ENCODE results near the gene ABCC1. TPM values are rescaled to one million over a fixed set of nuclear protein-coding genes. Genes with fewer than 3 reads are reported as not detected.

ABCC1 gene
- total RNA-seq, 2 donors from 2014 or later: 22.0 to 22.2 TPM

DNA sequence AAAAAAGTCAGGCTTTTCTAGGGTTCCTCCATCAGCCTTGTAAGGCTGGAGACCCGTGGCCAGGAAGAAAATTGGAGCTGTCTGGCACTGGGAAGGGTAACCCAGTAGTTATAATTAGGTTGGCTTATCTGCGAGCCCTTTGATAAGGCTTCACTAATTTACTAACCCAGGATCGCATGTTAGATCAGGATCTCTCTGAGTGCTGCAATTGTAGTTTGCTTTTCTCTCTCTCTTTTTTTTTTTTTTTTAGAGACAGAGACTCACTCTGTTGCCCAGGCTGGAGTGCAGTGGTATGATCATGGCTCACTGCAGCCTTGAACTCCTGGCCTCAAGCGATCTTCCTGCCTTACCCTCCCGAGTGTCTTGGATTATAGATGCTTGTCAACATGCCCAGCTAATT, 17.0 kb downstream of the ABCC1 start:
- H3K27me3 ChIP-seq: no peaks in the 10 kb centered on the region
- no peak overlapping the region for H3K4me3 ChIP-seq
- DNase-seq: no peak
- H3K9me3 ChIP-seq: no peaks in the 10 kb centered on the region
- H3K36me3 ChIP-seq: no peaks in the 10 kb centered on the region
- intact Hi-C loops (cut with DNase I): no loop called here
- no peaks in the 10 kb centered on the region for H3K4me1 ChIP-seq
- no peak overlapping the region for H3K27ac ChIP-seq
- no peak overlapping the region for H3K9ac ChIP-seq (ENCODE audit: low read depth in 2 of 2, low read length in 2 of 2)
- TF ChIP-seq CTCF (IDR thresholded peaks at IDR 0.05): no peak

- H3K9ac ChIP-seq (ENCODE audit: low read depth in 2 of 2, low read length in 2 of 2): no peak overlapping the region
- H3K27me3 ChIP-seq: no peaks in the 10 kb centered on the region
Observed at GRCh38 chr16:15966836-15967546, 17.6 kb downstream of the ABCC1 start.

DNA sequence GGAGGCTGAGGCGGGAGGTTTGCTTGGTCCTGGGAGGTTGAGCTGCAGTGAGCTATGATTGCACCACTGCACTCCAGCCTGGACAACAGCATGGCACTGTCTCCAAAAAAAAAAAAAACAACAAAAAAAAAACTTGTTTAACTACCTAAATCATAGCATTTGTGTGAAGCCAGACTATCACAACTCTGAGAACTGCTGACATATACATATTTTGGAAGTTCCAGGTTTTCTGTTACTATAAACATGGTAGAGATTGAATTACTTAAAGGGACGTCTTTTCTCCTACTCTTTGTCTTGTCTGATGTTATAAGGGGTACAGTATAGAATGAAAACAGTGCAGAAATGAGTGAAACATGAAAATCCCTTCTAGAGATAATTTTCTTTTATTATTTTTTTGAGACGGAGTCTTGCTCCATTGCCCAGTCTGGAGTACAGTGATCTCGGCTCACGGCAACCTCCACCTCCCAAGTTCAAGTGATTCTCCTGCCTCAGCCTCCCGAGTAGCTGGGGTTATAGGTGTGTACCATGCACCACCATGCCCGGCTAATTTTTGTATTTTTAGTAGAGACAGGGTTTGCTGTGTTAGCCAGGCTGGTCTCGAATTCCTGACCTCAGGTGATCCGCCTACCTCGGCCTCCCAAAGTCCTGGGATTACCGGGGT, 18.4 kb downstream of the ABCC1 start:
- TF ChIP-seq CTCF (IDR thresholded peaks at IDR 0.05): no peak
- Histone ChIP-seq H3K9ac (ENCODE audit: low read depth in 2 of 2, low read length in 2 of 2) (no peak overlapping the region), H3K4me3 (no peak overlapping the region), H3K4me1 (no peaks in the 10 kb centered on the region), H3K27ac (no peak overlapping the region), H3K36me3 (no peaks in the 10 kb centered on the region), H3K27me3 (no peaks in the 10 kb centered on the region), H3K9me3 (no peaks in the 10 kb centered on the region)
- intact Hi-C loops (cut with DNase I): no loop called here
- no peak for DNase-seq

More at GRCh38 chr16:15966836-15967546, 17.6 kb downstream of the ABCC1 start:
- no peak for TF ChIP-seq CTCF (IDR thresholded peaks at IDR 0.05)
- intact Hi-C loops (cut with DNase I): no loop called here
- Histone ChIP-seq H3K4me3 (no peak overlapping the region), H3K27ac (no peak overlapping the region), H3K4me1 (no peaks in the 10 kb centered on the region), H3K9me3 (no peaks in the 10 kb centered on the region), H3K36me3 (no peaks in the 10 kb centered on the region)
- no peak for DNase-seq

GRCh38 chr16:15970202-15970601, 20.8 kb downstream of the ABCC1 start:
- DNase-seq: no peak
- Histone ChIP-seq H3K27ac (no peak overlapping the region), H3K9ac (ENCODE audit: low read depth in 2 of 2, low read length in 2 of 2) (no peak overlapping the region), H3K4me1 (no peaks in the 10 kb centered on the region), H3K36me3 (no peaks in the 10 kb centered on the region), H3K27me3 (no peaks in the 10 kb centered on the region), H3K9me3 (no peaks in the 10 kb centered on the region), H3K4me3 (no peak overlapping the region)
- intact Hi-C loops (cut with DNase I): no loop called here
- no peak for TF ChIP-seq CTCF (IDR thresholded peaks at IDR 0.05)

DNA sequence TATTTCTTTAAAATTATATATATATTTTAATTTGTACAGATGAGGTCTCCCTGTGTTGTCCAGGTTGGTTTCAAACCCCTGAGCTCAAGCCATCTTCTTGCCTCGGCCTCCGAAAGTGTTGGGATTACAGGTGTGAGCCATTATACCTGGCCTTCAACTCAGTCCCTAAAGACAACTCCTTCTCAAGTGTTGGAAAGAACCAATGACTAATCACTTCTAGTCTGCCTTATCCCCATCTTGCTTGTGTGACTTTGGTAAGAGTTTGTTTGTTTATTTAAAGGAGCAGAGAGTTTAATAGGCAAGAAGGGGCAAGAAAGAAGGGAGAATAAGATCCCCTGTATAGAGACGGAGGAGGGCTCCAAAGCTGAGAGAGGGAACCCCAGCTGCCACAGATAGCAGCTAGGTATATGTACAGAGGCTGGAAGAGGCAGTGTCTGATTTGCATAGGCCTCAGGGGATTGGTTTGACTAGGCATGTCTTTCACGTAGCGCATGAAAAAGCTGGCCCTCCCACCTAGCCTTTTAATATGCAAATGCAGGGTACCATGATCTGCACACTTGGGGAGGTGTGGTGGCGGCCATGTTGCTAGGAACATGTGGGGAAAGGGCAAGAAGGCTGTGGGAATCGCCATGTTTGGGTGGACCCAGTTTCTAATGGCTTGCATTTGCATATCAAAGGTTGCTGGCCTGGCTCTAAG, 21.5 kb downstream of the ABCC1 start:
- Histone ChIP-seq H3K4me1 (no peaks in the 10 kb centered on the region), H3K36me3 (no peaks in the 10 kb centered on the region), H3K4me3 (no peak overlapping the region), H3K9ac (ENCODE audit: low read depth in 2 of 2, low read length in 2 of 2) (no peak overlapping the region), H3K27ac (no peak overlapping the region), H3K27me3 (no peaks in the 10 kb centered on the region), H3K9me3 (no peaks in the 10 kb centered on the region)
- TF ChIP-seq CTCF (IDR thresholded peaks at IDR 0.05): no peak
- intact Hi-C loops (cut with DNase I): no loop called here
- no peak for DNase-seq

Measured in colonic mucosa (tissue), 4 donors.